DMS53 (cell line): ENCODE data around the gene SKP2.
"Not testable (repeated sequence)": the region's sequence is repeated elsewhere in the genome, so short reads cannot be mapped to it uniquely, and the experiment has no call there.

Source experiments
- DNase-seq: peaks from one replicate; lab custom pipeline; 2025; lab: John Stamatoyannopoulos, UW

SKP2 gene

GRCh38 chr5:36151434-36152323, at the start of gene SKP2, which contains the start of gene LMBRD2:
SKP2 (plus strand) TSS chr5:36152111; CDS start chr5:36152263, 152 bp downstream.
LMBRD2 (minus strand) TSS chr5:36151887; CDS start chr5:36143349, 8,538 bp downstream.
- DNase-seq, result peak; percentile 97

- DNase-seq, result no peak
Measured at GRCh38 chr5:36105819-36106218, 46.1 kb upstream of the SKP2 start.

- DNase-seq, result peak; percentile 28
Measured at GRCh38 chr5:36108758-36109460, 43.0 kb upstream of the SKP2 start.

GRCh38 chr5:36111238-36111637, 40.7 kb upstream of the SKP2 start:
- DNase-seq, result no peak

GRCh38 chr5:36125868-36126267, 26.0 kb upstream of the SKP2 start:
- no peak for DNase-seq

GRCh38 chr5:36128795-36129194, 23.1 kb upstream of the SKP2 start:
- DNase-seq, result no peak

GRCh38 chr5:36129666-36130065, 22.2 kb upstream of the SKP2 start:
- not testable (repeated sequence) for DNase-seq

GRCh38 chr5:36133009-36133408, 18.9 kb upstream of the SKP2 start:
- not testable (repeated sequence) for DNase-seq

- no peak for DNase-seq
Measured at GRCh38 chr5:36135988-36136387, 15.9 kb upstream of the SKP2 start.

GRCh38 chr5:36136581-36136980, 15.3 kb upstream of the SKP2 start:
- no peak for DNase-seq

- DNase-seq, result peak; percentile 14
Measured at GRCh38 chr5:36138900-36139683, 12.8 kb upstream of the SKP2 start.

GRCh38 chr5:36145311-36145710, 6.6 kb upstream of the SKP2 start:
- DNase-seq, result no peak

GRCh38 chr5:36146390-36146789, 5.5 kb upstream of the SKP2 start:
- DNase-seq, result no peak

GRCh38 chr5:36147681-36148080, 4.2 kb upstream of the SKP2 start:
- DNase-seq, result no peak

GRCh38 chr5:36150676-36151433, 1.1 kb upstream of the SKP2 start:
- peak; percentile 48 for DNase-seq

GRCh38 chr5:36152324-36153297, 700 bp downstream of the SKP2 start:
- peak; percentile 24 for DNase-seq

GRCh38 chr5:36153298-36153677, 1.4 kb downstream of the SKP2 start:
- no peak for DNase-seq

- DNase-seq, result no peak
Measured at GRCh38 chr5:36153726-36154125, 1.8 kb downstream of the SKP2 start.

GRCh38 chr5:36155291-36155690, 3.4 kb downstream of the SKP2 start:
- no peak for DNase-seq

- DNase-seq, result peak; percentile 10
Measured at GRCh38 chr5:36156121-36156601, 4.2 kb downstream of the SKP2 start.
